Keratinocyte (primary cell): Measurements from ENCODE around the gene ADAMTS2. TPM values are rescaled to one million over a fixed set of nuclear protein-coding genes. Genes with fewer than 3 reads are reported as not detected.

ENCODE experiments used
- DNase-seq: peaks from one replicate; pipeline ENCODE4 v3.0.0-alpha.2; 2011; ENCODE audit warnings: low read depth, missing footprints, low spot score
- FAIRE-seq: peaks from 2 replicates; lab custom pipeline; 2011; peaks lifted over from hg19 to GRCh38; lab: Jason Lieb, UNC
- H2AFZ ChIP-seq: 2 replicates; pipeline ENCODE4 v1.6.0; 2012; ENCODE audit warnings: low read length, control low read depth, inconsistent platforms; ENCODE audit not compliant: control insufficient read depth
- H3K27ac ChIP-seq: 2 replicates; pipeline ENCODE4 v1.5.1; 2011; ENCODE audit warnings: low read length; ENCODE audit not compliant: control insufficient read depth, insufficient read depth
- H3K27me3 ChIP-seq: 3 replicates; pipeline ENCODE4 v1.6.0; 2011; ENCODE audit warnings: low read length; ENCODE audit not compliant: control insufficient read depth, insufficient read depth; ENCODE audit errors: extremely low read depth
- H3K36me3 ChIP-seq, 2 experiments: 2 replicates in 1 of 2; 3 replicates in 1 of 2; pipeline ENCODE4 v1.5.1; 2011; ENCODE audit warnings: low read length in 2 of 2, mild to moderate bottlenecking in 1 of 2; ENCODE audit not compliant: control insufficient read depth in 2 of 2, insufficient read depth in 2 of 2; ENCODE audit errors: extremely low read depth in 1 of 2
- H3K4me1 ChIP-seq: 3 replicates; pipeline ENCODE4 v1.5.1; 2011; ENCODE audit warnings: low read length; ENCODE audit not compliant: control insufficient read depth, insufficient read depth; ENCODE audit errors: extremely low read depth
- H3K4me2 ChIP-seq: 3 replicates; pipeline ENCODE4 v1.6.0; 2011; ENCODE audit warnings: low read depth, low read length; ENCODE audit not compliant: control insufficient read depth, insufficient read depth; ENCODE audit errors: extremely low read depth
- H3K4me3 ChIP-seq, 3 experiments: fragments of 200-600 bp in 1 of 3; sonication (generic) in 1 of 3; 2 replicates in 2 of 3; 3 replicates in 1 of 3; pipeline ENCODE4 v1.5.1; 2011 to 2016; ENCODE audit warnings: low read length in 3 of 3, mild to moderate bottlenecking in 3 of 3, control low read depth in 2 of 3, inconsistent platforms in 1 of 3, low read depth in 1 of 3, mixed read lengths in 1 of 3, mixed run types in 1 of 3, moderate library complexity in 1 of 3; ENCODE audit not compliant: control insufficient read depth in 2 of 3, insufficient read depth in 2 of 3; ENCODE audit errors: extremely low read depth in 1 of 3
- H3K79me2 ChIP-seq: 2 replicates; pipeline ENCODE4 v1.6.0; 2012; ENCODE audit warnings: low read length; ENCODE audit not compliant: control insufficient read depth, insufficient read depth
- H3K9ac ChIP-seq: 3 replicates; pipeline ENCODE4 v1.6.0; 2011; ENCODE audit warnings: low read length; ENCODE audit not compliant: control insufficient read depth, insufficient read depth; ENCODE audit errors: extremely low read depth
- H3K9me1 ChIP-seq: 3 replicates; pipeline ENCODE4 v1.6.0; 2011; ENCODE audit warnings: low read length; ENCODE audit not compliant: control insufficient read depth, insufficient read depth; ENCODE audit errors: extremely low read depth
- H3K9me3 ChIP-seq: 2 replicates; pipeline ENCODE4 v1.5.1; 2012; ENCODE audit warnings: low read depth, low read length; ENCODE audit not compliant: control insufficient read depth
- H4K20me1 ChIP-seq: 3 replicates; pipeline ENCODE4 v1.6.0; 2011; ENCODE audit warnings: low read length; ENCODE audit not compliant: control insufficient read depth, insufficient read depth; ENCODE audit errors: extremely low read depth
- EZH2 ChIP-seq: IDR thresholded peaks from one replicate; pipeline ENCODE4 v1.6.1; 2012; ENCODE audit warnings: inconsistent platforms, mild to moderate bottlenecking, low read length, moderate library complexity
- dilution Hi-C: fragments of 300-500 bp; cut with MboI; formaldehyde crosslinking; loops from one replicate; pipeline ENCODE4 v1.7.0; 2020; ENCODE audit warnings: low sequenced_read_pairs; ENCODE audit not compliant: extremely low pct_ligation_motif_present
- polyA plus RNA-seq, 5 experiments: library from polyadenylated mRNA; depleted of rRNA in 3 of 5; stranded (reverse) in 3 of 5; stranded (forward) in 1 of 5; unstranded in 1 of 5; fragments of >200 nt; gene quantifications; 1 replicate in 1 of 5; 2 replicates in 3 of 5; 3 replicates in 1 of 5; pipeline versions ENCODE4 v1.2.1 to v1.2.3, GENCODE V29; 2011 to 2012; ENCODE audit warnings: missing spikeins in 2 of 5, low read depth in 1 of 5, low replicate concordance in 1 of 5
- TF ChIP-seq, protein P1 (sequence below), 3 experiments: IDR thresholded peaks in 1 of 3; conservative IDR thresholded peaks in 1 of 3; optimal IDR thresholded peaks in 1 of 3; 2 replicates in 2 of 3; 3 replicates in 1 of 3; pipeline versions ENCODE3 to v1.5.1; 2011; ENCODE audit warnings: low read length in 3 of 3, mild to moderate bottlenecking in 3 of 3, moderate library complexity in 2 of 3, control low read depth in 1 of 3, inconsistent platforms in 1 of 3; ENCODE audit not compliant: insufficient read depth in 2 of 3; ENCODE audit errors: extremely low read depth in 1 of 3

The ADAMTS2 gene
- polyA plus RNA-seq, 1 donor (not counting 4 experiments of a cell fraction or from before 2014, with no cell fraction given) = not detected

DNA sequence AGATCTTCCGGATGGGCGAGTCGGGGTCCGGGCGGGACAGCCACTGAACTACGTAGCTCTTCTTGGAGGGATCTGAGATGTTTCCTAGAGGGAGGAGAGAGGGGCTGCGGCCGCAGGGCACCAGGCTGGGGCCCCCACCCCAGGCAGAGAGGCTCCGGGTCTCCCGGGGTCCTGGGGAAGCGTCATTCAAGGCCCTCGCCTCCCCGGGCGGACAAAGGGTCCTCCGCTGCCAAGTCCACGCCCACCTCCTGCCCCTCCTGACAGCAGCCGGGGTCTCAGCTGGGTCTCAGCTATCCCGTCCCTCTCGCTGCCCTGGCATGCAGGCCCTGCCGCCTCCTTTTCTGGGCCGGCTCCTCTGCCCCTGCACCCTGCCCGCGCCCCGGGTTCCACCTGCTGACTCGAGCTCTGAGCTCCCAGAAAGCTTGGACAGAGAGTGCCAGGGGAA, 223.6 kb downstream of the ADAMTS2 start:
- no peak for DNase-seq
- no peak for FAIRE-seq
- H3K36me3 ChIP-seq = no peaks in the 10 kb centered on the region
- no peak overlapping the region for H3K4me3 ChIP-seq
- TF ChIP-seq EZH2 = no peak
- TF ChIP-seq, protein P1, sequence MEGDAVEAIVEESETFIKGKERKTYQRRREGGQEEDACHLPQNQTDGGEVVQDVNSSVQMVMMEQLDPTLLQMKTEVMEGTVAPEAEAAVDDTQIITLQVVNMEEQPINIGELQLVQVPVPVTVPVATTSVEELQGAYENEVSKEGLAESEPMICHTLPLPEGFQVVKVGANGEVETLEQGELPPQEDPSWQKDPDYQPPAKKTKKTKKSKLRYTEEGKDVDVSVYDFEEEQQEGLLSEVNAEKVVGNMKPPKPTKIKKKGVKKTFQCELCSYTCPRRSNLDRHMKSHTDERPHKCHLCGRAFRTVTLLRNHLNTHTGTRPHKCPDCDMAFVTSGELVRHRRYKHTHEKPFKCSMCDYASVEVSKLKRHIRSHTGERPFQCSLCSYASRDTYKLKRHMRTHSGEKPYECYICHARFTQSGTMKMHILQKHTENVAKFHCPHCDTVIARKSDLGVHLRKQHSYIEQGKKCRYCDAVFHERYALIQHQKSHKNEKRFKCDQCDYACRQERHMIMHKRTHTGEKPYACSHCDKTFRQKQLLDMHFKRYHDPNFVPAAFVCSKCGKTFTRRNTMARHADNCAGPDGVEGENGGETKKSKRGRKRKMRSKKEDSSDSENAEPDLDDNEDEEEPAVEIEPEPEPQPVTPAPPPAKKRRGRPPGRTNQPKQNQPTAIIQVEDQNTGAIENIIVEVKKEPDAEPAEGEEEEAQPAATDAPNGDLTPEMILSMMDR (optimal IDR thresholded peaks at IDR 0.05 in 1 of 3, IDR thresholded peaks at IDR 0.05 in 1 of 3, conservative IDR thresholded peaks at IDR 0.05 in 1 of 3; ENCODE audit: extremely low read depth in 1 of 3, insufficient read depth in 2 of 3, low read length in 3 of 3) = no peak
- H3K79me2 ChIP-seq = no peaks in the 10 kb centered on the region
- no peaks in the 10 kb centered on the region for H3K27me3 ChIP-seq
- no peak overlapping the region for H3K4me2 ChIP-seq
- peaks cover 14% of the 10 kb centered on the region for H3K9me3 ChIP-seq
- H3K9me1 ChIP-seq = no peaks in the 10 kb centered on the region
- H2AFZ ChIP-seq = no peak overlapping the region
- H3K4me1 ChIP-seq = no peaks in the 10 kb centered on the region
- dilution Hi-C loops = no loop called here
- no peak overlapping the region for H3K27ac ChIP-seq
- no peak overlapping the region for H3K9ac ChIP-seq
- H4K20me1 ChIP-seq = no peaks in the 10 kb centered on the region

DNA sequence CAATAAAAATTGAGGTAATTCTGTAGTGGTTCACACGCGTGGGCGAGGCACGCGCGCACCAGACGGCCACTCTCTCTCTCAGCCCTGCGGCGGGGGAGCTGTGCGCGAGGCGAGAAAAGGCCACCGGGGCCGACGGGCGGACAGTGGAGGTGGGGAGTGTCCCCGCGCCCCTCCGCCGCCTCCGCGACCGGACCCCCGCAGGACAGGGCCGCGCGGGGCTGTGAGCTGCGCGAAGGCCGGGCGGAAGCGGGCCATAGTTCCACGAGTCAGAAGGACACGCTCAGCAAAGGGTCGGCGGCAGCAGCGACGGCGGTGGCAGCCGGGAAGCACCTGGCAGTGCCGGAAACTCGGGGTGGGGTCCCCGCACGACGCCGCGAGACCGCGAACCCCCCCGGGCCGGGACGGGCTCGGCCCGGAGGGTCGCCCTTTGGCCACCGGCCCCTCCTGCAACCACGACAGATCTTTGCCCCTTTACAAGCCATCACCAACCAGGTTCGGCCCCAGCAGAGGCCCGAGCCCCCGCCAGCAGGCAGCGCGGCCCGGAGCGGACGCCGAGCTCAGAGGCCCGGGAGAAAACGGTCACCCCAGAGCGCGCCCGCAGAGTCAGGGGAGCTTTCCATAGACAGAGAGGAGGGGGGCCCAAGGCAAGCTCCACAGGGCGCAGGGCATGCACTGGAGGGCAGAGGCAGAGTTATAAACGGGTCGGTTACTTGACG, 224.2 kb downstream of the ADAMTS2 start:
- H4K20me1 ChIP-seq = no peaks in the 10 kb centered on the region
- H3K4me1 ChIP-seq = no peaks in the 10 kb centered on the region
- no peaks in the 10 kb centered on the region for H3K27me3 ChIP-seq
- no peak overlapping the region for H3K27ac ChIP-seq
- H3K79me2 ChIP-seq = no peaks in the 10 kb centered on the region
- H3K36me3 ChIP-seq = no peaks in the 10 kb centered on the region
- H3K9me1 ChIP-seq = no peaks in the 10 kb centered on the region
- no peak overlapping the region for H3K9ac ChIP-seq
- H3K4me3 ChIP-seq = no peak overlapping the region
- FAIRE-seq = no peak
- dilution Hi-C loops = no loop called here
- TF ChIP-seq, protein P1 (optimal IDR thresholded peaks at IDR 0.05 in 1 of 3, IDR thresholded peaks at IDR 0.05 in 1 of 3, conservative IDR thresholded peaks at IDR 0.05 in 1 of 3; ENCODE audit: extremely low read depth in 1 of 3, insufficient read depth in 2 of 3, low read length in 3 of 3) = no peak
- no peak for TF ChIP-seq EZH2
- H3K4me2 ChIP-seq = no peak overlapping the region
- DNase-seq = no peak
- H2AFZ ChIP-seq = no peak overlapping the region
- peaks cover 12% of the 10 kb centered on the region for H3K9me3 ChIP-seq
